Right atrium auricular region (tissue), 2 donors: ENCODE measurements around the gene BAIAP2L2. TPM values are rescaled to one million over a fixed set of nuclear protein-coding genes. Genes with fewer than 3 reads are reported as not detected.

Source experiments
- DNase-seq: peaks from one replicate; pipeline ENCODE4 v3.0.0-alpha.2; 2019; ENCODE audit warnings: low spot score
- H3K27ac ChIP-seq, 2 donors: fragments of 200-600 bp; sonication (generic); 1 replicate in 1 of 2; 2 replicates in 1 of 2; pipeline ENCODE4 v1.5.1; 2016 to 2019
- H3K27me3 ChIP-seq, 2 donors: fragments of 200-600 bp; sonication (generic); one replicate each; pipeline versions ENCODE4 v1.5.1 to v1.6.0; 2017 to 2019
- H3K36me3 ChIP-seq: fragments of 200-600 bp; sonication (generic); one replicate; pipeline ENCODE4 v1.5.1; 2016
- H3K4me1 ChIP-seq, 2 donors: fragments of 200-600 bp; sonication (generic); one replicate each; pipeline versions ENCODE4 v1.5.1 to v1.6.0; 2017 to 2019
- H3K4me3 ChIP-seq, 2 donors: fragments of 200-600 bp; sonication (generic); 1 replicate in 1 of 2; 2 replicates in 1 of 2; pipeline ENCODE4 v1.5.1; 2017 to 2019; ENCODE audit warnings: mild to moderate bottlenecking in 1 of 2, moderate library complexity in 1 of 2
- H3K9me3 ChIP-seq, 2 donors: fragments of 200-600 bp; sonication (generic); one replicate each; pipeline ENCODE4 v1.5.1; 2019
- CTCF ChIP-seq, 2 donors: fragments of 200-600 bp; sonication (generic); IDR thresholded peaks; one replicate each; pipeline ENCODE4 v1.5.1; 2019; ENCODE audit warnings: antibody characterized with exemption in 2 of 2
- total RNA-seq, 2 donors: library from RNA; depleted of rRNA; stranded (reverse); fragments of >200 nt; gene quantifications; one replicate each; pipeline ENCODE4 v1.1.0, GENCODE V29; 2016

The BAIAP2L2 gene
- total RNA-seq, 2 donors from 2014 or later, result 0.63 TPM; not detected in 1

GRCh38 chr22:38110863-38111852 is 674 bp upstream of the BAIAP2L2 start:
- no peak for DNase-seq
- H3K4me1 ChIP-seq, result peaks cover 0 to 19% of the 10 kb centered on the region in 2 donors
- no peak for TF ChIP-seq CTCF (IDR thresholded peaks at IDR 0.05)
- H3K4me3 ChIP-seq, result no peak overlapping the region
- H3K36me3 ChIP-seq, result no peaks in the 10 kb centered on the region
- H3K27me3 ChIP-seq, result no peaks in the 10 kb centered on the region
- H3K27ac ChIP-seq, result no peak overlapping the region
- no peaks in the 10 kb centered on the region for H3K9me3 ChIP-seq

- DNase-seq, result no peak
- no peak for TF ChIP-seq CTCF (IDR thresholded peaks at IDR 0.05)
- no peak overlapping the region for H3K4me3 ChIP-seq
Measured at GRCh38 chr22:38109371-38110001, 998 bp downstream of the BAIAP2L2 start.

GRCh38 chr22:38108561-38109319 is 1.7 kb downstream of the BAIAP2L2 start:
- no peaks in the 10 kb centered on the region for H3K27me3 ChIP-seq
- no peaks in the 10 kb centered on the region for H3K9me3 ChIP-seq
- no peaks in the 10 kb centered on the region for H3K36me3 ChIP-seq
- H3K4me1 ChIP-seq, result peaks cover 0 to 7% of the 10 kb centered on the region in 2 donors
- H3K4me3 ChIP-seq, result no peak overlapping the region
- no peak for DNase-seq
- no peak for TF ChIP-seq CTCF (IDR thresholded peaks at IDR 0.05)
- no peak overlapping the region for H3K27ac ChIP-seq

More at GRCh38 chr22:38109371-38110001, 998 bp downstream of the BAIAP2L2 start:
- no peaks in the 10 kb centered on the region for H3K9me3 ChIP-seq
- H3K27me3 ChIP-seq, result no peaks in the 10 kb centered on the region
- H3K4me1 ChIP-seq, result peaks cover 0 to 11% of the 10 kb centered on the region in 2 donors
- H3K36me3 ChIP-seq, result no peaks in the 10 kb centered on the region
- no peak overlapping the region for H3K27ac ChIP-seq

- Histone ChIP-seq H3K36me3 (no peaks in the 10 kb centered on the region), H3K4me1 (peaks cover 0 to 7% of the 10 kb centered on the region in 2 donors), H3K9me3 (no peaks in the 10 kb centered on the region), H3K27me3 (no peaks in the 10 kb centered on the region), H3K27ac (no peak overlapping the region), H3K4me3 (no peak overlapping the region)
- TF ChIP-seq CTCF (IDR thresholded peaks at IDR 0.05), result no peak
- no peak for DNase-seq
Measured at GRCh38 chr22:38107692-38108515, 2.6 kb downstream of the BAIAP2L2 start.
